Bladder microvascular endothelial cell (primary cell): ENCODE results near the gene HARS2. TPM values are rescaled to one million over a fixed set of nuclear protein-coding genes. Genes with fewer than 3 reads are reported as not detected.

Experiments
- total RNA-seq: library from RNA; depleted of rRNA; stranded (reverse); fragments of >200 nt; gene quantifications from 2 replicates; pipeline ENCODE4 v1.2.3, GENCODE V29; 2014

Gene HARS2
- total RNA-seq = 24.1 and 36.4 TPM in 2 replicates

GRCh38 chr5:140690941-140691924 lies at the start of gene HARS2, which contains the start of gene HARS1:
Gene HARS2 (plus strand): TSS chr5:140691455. CDS start chr5:140691649, 194 bp downstream.
Gene HARS1 (minus strand): TSS chr5:140691370. CDS start chr5:140691304, 66 bp downstream.

GRCh38 chr5:140664359-140665119 lies 26.7 kb upstream of the HARS2 start, which contains the start of gene WDR55:
Gene WDR55 (plus strand): TSS chr5:140664904. CDS start chr5:140664913, 9 bp downstream.

DNA sequence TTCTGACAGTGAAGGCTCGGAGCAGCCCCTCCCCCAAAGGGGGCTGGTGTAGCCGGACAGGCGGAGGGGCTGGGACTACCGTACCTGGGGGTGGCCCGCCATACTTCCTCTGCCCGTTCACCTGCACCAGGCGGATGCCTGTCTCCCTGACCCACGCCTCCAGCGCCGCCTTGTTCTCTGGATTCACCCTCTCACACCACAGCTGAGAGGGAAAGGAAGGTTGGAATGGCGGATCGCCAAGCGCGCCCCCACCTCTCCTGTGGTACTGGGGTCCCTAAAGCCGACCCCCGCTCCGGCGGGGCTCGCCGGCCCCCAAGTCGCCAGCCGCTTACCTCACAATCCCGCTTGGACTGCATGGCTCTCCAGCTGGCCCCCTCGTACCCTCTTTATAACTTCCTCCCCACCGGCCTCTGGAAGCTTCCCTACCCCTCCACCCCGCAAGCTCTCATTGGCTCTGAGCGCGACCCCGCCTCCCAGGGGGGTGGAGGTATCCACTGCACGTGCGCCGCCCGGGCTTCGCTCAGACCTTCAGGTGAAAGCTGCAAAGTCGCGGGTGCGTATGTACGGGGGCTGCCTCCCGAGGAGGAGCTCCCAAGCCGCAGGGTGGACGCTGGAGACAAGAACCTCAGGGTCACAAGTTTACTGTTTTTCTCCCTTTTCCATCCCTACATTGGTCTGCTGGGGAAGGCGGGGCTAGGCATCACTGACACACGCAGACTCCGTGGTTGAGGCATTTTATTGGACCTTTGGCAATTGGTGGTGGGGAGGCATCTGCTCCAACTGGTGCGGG lies 17.9 kb upstream of the HARS2 start, which contains the start of gene DND1:
TSS of gene DND1 (minus strand) at position 390 of the 790 bp plus-strand sequence. CDS start at position 356, 34 bp downstream.

GRCh38 chr5:140700177-140701144 lies 9.2 kb downstream of the HARS2 start, which contains the start of gene ZMAT2:
Gene ZMAT2 (plus strand): TSS chr5:140700447. CDS start chr5:140700461, 14 bp downstream.

Other genes starting within 250 kb of the HARS2 start
- 0.44 and 1.6 TPM in 2 replicates for gene EIF4EBP3, start 143.8 kb upstream of the HARS2 start, total RNA-seq
- gene SRA1, start 134.0 kb upstream of the HARS2 start, total RNA-seq = 15.4 and 17.1 TPM in 2 replicates
- gene APBB3, start 126.9 kb upstream of the HARS2 start, total RNA-seq = 5.0 and 16.0 TPM in 2 replicates
- gene SLC35A4, start 126.6 kb upstream of the HARS2 start, total RNA-seq = 11.3 and 45.3 TPM in 2 replicates
- gene CD14, start 58.3 kb upstream of the HARS2 start, total RNA-seq = 3.2 TPM in 1 of 2 replicates, not detected in the other
- 15.4 and 19.7 TPM in 2 replicates for gene TMCO6, start 52.0 kb upstream of the HARS2 start, total RNA-seq
- gene NDUFA2, start 43.8 kb upstream of the HARS2 start, total RNA-seq = 42.2 and 64.1 TPM in 2 replicates
- 75.0 and 111 TPM in 2 replicates for gene IK, start 43.6 kb upstream of the HARS2 start, total RNA-seq
- gene WDR55, start 26.6 kb upstream of the HARS2 start, total RNA-seq = 30.4 and 34.9 TPM in 2 replicates
- gene DND1, start 17.9 kb upstream of the HARS2 start, total RNA-seq = 0.38 and 0.49 TPM in 2 replicates
- 60.2 and 70.4 TPM in 2 replicates for gene HARS1, start 85 bp upstream of the HARS2 start, total RNA-seq
- 37.2 and 58.8 TPM in 2 replicates for gene ZMAT2, start 9.0 kb downstream of the HARS2 start, total RNA-seq
- 0.13 TPM in 1 of 2 replicates, not detected in the other for gene PCDHA1, start 94.7 kb downstream of the HARS2 start, total RNA-seq
- gene PCDHA2, start 103.4 kb downstream of the HARS2 start, total RNA-seq = 0.06 TPM in 1 of 2 replicates, not detected in the other
- under 0.01 and 0.19 TPM in 2 replicates for gene PCDHA3, start 109.6 kb downstream of the HARS2 start, total RNA-seq
- gene PCDHA4, start 115.6 kb downstream of the HARS2 start, total RNA-seq = under 0.01 and 0.19 TPM in 2 replicates
- under 0.01 TPM in 1 of 2 replicates, not detected in the other for gene PCDHA5, start 130.2 kb downstream of the HARS2 start, total RNA-seq
- gene PCDHA6, start 136.5 kb downstream of the HARS2 start, total RNA-seq = 0.13 and 0.16 TPM in 2 replicates
- gene PCDHA7, start 142.8 kb downstream of the HARS2 start, total RNA-seq = under 0.01 and 0.06 TPM in 2 replicates
- gene PCDHA8, start 149.7 kb downstream of the HARS2 start, total RNA-seq = 0.13 TPM in 1 of 2 replicates, not detected in the other
- 0.06 TPM in 1 of 2 replicates, not detected in the other for gene PCDHA9, start 156.9 kb downstream of the HARS2 start, total RNA-seq
- under 0.01 and 0.13 TPM in 2 replicates for gene PCDHA10, start 164.4 kb downstream of the HARS2 start, total RNA-seq
- under 0.01 and 0.13 TPM in 2 replicates for gene PCDHA11, start 177.5 kb downstream of the HARS2 start, total RNA-seq
- gene PCDHA12, start 183.9 kb downstream of the HARS2 start, total RNA-seq = under 0.01 TPM in 1 of 2 replicates, not detected in the other
- not detected in 2 replicates for gene PCDHA13, start 190.7 kb downstream of the HARS2 start, total RNA-seq
- gene PCDHAC1, start 234.8 kb downstream of the HARS2 start, total RNA-seq = 0.06 TPM in 1 of 2 replicates, not detected in the other